GM12872 (cell line): Measurements from ENCODE around the gene SFT2D1.

Experiments
- CTCF ChIP-seq: IDR thresholded peaks from 3 replicates; pipeline ENCODE4 v1.5.1; 2011; ENCODE audit warnings: low read depth, mild to moderate bottlenecking, low read length, moderate library complexity; ENCODE audit not compliant: insufficient read depth

SFT2D1 gene

GRCh38 chr6:166375013-166375412 is 32.7 kb upstream of the SFT2D1 start:
- TF ChIP-seq CTCF = no peak

GRCh38 chr6:166370489-166370888 is 28.1 kb upstream of the SFT2D1 start:
- no peak for TF ChIP-seq CTCF

GRCh38 chr6:166369782-166370181 is 27.4 kb upstream of the SFT2D1 start:
- no peak for TF ChIP-seq CTCF

GRCh38 chr6:166366921-166367320 is 24.6 kb upstream of the SFT2D1 start:
- no peak for TF ChIP-seq CTCF

GRCh38 chr6:166365806-166366205 is 23.5 kb upstream of the SFT2D1 start:
- TF ChIP-seq CTCF = no peak

GRCh38 chr6:166365221-166365620 is 22.9 kb upstream of the SFT2D1 start:
- no peak for TF ChIP-seq CTCF

- no peak for TF ChIP-seq CTCF
These were observed 22.1 kb upstream of the SFT2D1 start for GRCh38 chr6:166364456-166364855.

GRCh38 chr6:166361077-166361429 is 18.7 kb upstream of the SFT2D1 start:
- TF ChIP-seq CTCF = no peak
